B cell (primary cell): Measurements from ENCODE around the gene LOC101059915.

Source experiments
- ATAC-seq: fragments of 200-7000 bp; cut with Tn5 transposase; one replicate; pipeline ENCODE4 v1.10.0; 2021; ENCODE audit warnings: low read depth, mild to moderate bottlenecking, moderate number of reproducible peaks, moderate library complexity
- CTCF ChIA-PET: fragments of 350-600 bp; sonication (Branson Sonifier 250); formaldehyde crosslinking; loops from one replicate; lab custom pipeline; 2021; ENCODE audit warnings: antibody characterized with exemption, inconsistent platforms; lab: Charles Lee
- POLR2A ChIA-PET: fragments of 350-600 bp; sonication (Branson Sonifier 250); formaldehyde crosslinking; loops from one replicate; lab custom pipeline; 2021; ENCODE audit warnings: antibody characterized with exemption; lab: Charles Lee
- DNase-seq: peaks from one replicate; pipeline ENCODE4 v3.0.0; 2013
- H2AFZ ChIP-seq: 2 replicates; pipeline ENCODE4 v1.6.1; 2012; ENCODE audit warnings: mild to moderate bottlenecking, low read depth, low read length; ENCODE audit not compliant: insufficient read depth, poor library complexity, severe bottlenecking
- H3K27ac ChIP-seq, 2 donors: 1 replicate in 1 of 2; 2 replicates in 1 of 2; pipeline ENCODE4 v1.5.1; 2012 to 2013; ENCODE audit warnings: low read length in 2 of 2, mild to moderate bottlenecking in 2 of 2, moderate library complexity in 1 of 2
- H3K27me3 ChIP-seq, 4 experiments: fragments of 200-600 bp in 1 of 4; sonication (generic) in 1 of 4; replicated peaks in 1 of 4; 1 replicate in 2 of 4; 2 replicates in 2 of 4; pipeline versions ENCODE4 v1.6.1 to v1.7.0; 2013 to 2016; ENCODE audit warnings: low read length in 3 of 4, mild to moderate bottlenecking in 2 of 4, mixed read lengths in 1 of 4, moderate library complexity in 1 of 4; ENCODE audit not compliant: insufficient read depth in 4 of 4, control insufficient read depth in 3 of 4; ENCODE audit errors: control extremely low read depth in 1 of 4
- H3K36me3 ChIP-seq, 2 experiments: replicated peaks in 1 of 2; 1 replicate in 1 of 2; 2 replicates in 1 of 2; pipeline versions ENCODE4 v1.6.1 to v1.7.1; 2013; ENCODE audit warnings: low read length in 1 of 2; ENCODE audit not compliant: insufficient read depth in 2 of 2, control insufficient read depth in 1 of 2; ENCODE audit errors: control extremely low read depth in 1 of 2, extremely low read depth in 1 of 2
- H3K4me1 ChIP-seq, 2 donors: fragments of 200-600 bp in 1 of 2; sonication (generic) in 1 of 2; 1 replicate in 1 of 2; 2 replicates in 1 of 2; pipeline versions ENCODE4 v1.5.1 to v1.6.1; 2013 to 2017; ENCODE audit warnings: low read length in 2 of 2; ENCODE audit not compliant: control insufficient read depth in 2 of 2, insufficient read depth in 2 of 2
- H3K4me2 ChIP-seq: replicated peaks from 2 replicates; pipeline ENCODE3; 2012; ENCODE audit warnings: mild to moderate bottlenecking, low read depth, low read length; ENCODE audit not compliant: poor library complexity, severe bottlenecking
- H3K4me3 ChIP-seq, 5 experiments: fragments of 200-600 bp in 1 of 5; sonication (generic) in 1 of 5; 1 replicate in 3 of 5; 2 replicates in 2 of 5; pipeline versions ENCODE4 v1.5.1 to v1.7.0; 2011 to 2016; ENCODE audit warnings: low read length in 4 of 5, mild to moderate bottlenecking in 4 of 5, low read depth in 2 of 5, control low read depth in 1 of 5, moderate library complexity in 1 of 5; ENCODE audit not compliant: insufficient read depth in 1 of 5; ENCODE audit errors: control extremely low read depth in 1 of 5, extremely low read depth in 1 of 5
- H3K79me2 ChIP-seq: fragments of 200-600 bp; sonication (generic); one replicate; pipeline ENCODE4 v1.6.0; 2016; ENCODE audit warnings: low read length; ENCODE audit not compliant: control insufficient read depth, insufficient read depth
- H3K9ac ChIP-seq: fragments of 200-600 bp; sonication (generic); 2 replicates; pipeline ENCODE4 v1.6.1; 2017; ENCODE audit warnings: mild to moderate bottlenecking, low read length, moderate library complexity
- H3K9me3 ChIP-seq, 3 donors: one replicate each; pipeline versions ENCODE4 v1.6.1 to v1.7.1; 2013; ENCODE audit warnings: low read length in 2 of 3; ENCODE audit not compliant: control insufficient read depth in 2 of 3, insufficient read depth in 1 of 3; ENCODE audit errors: control extremely low read depth in 1 of 3
- H4K20me1 ChIP-seq: 2 replicates; pipeline ENCODE4 v1.6.0; 2012; ENCODE audit warnings: mild to moderate bottlenecking, low read length; ENCODE audit not compliant: insufficient read depth, control insufficient read depth, poor library complexity, severe bottlenecking
- H3K27ac Mint-ChIP-seq: one replicate; pipeline ENCODE4 v1.8.0; 2021; ENCODE audit warnings: mixed read lengths
- H3K27me3 Mint-ChIP-seq: one replicate; pipeline ENCODE4 v1.8.0; 2021; ENCODE audit warnings: mixed read lengths
- H3K4me1 Mint-ChIP-seq: one replicate; pipeline ENCODE4 v1.8.0; 2021; ENCODE audit warnings: mixed read lengths
- H3K4me3 Mint-ChIP-seq: one replicate; pipeline ENCODE4 v1.8.0; 2021; ENCODE audit warnings: mixed read lengths
- H3K9me3 Mint-ChIP-seq: one replicate; pipeline ENCODE4 v1.8.0; 2022; ENCODE audit warnings: mixed read lengths; ENCODE audit not compliant: insufficient read depth
- CTCF ChIP-seq: fragments of 200-600 bp; IDR thresholded peaks from one replicate; pipeline ENCODE4 v1.8.0; 2022; ENCODE audit warnings: antibody characterized with exemption, mild to moderate bottlenecking
- EZH2 ChIP-seq: IDR thresholded peaks from 2 replicates; pipeline ENCODE4 v1.6.1; 2012; ENCODE audit warnings: borderline replicate concordance, low read depth, mild to moderate bottlenecking, moderate library complexity, low read length; ENCODE audit not compliant: insufficient read depth, poor library complexity, severe bottlenecking
- WGBS: methylation state at CpG from one replicate; pipeline ENCODE4 v1.1.5; 2013; ENCODE audit warnings: missing lambda C conversion rate; ENCODE audit not compliant: insufficient coverage; 5-methylcytosine and 5-hydroxymethylcytosine counted together
- intact Hi-C: fragments of 100-400 bp; cut with micrococcal nuclease; formaldehyde crosslinking; loops from one replicate; pipeline ENCODE4 v1.10.0; 2022

The LOC101059915 gene

GRCh38 chrX:71623714-71624113 is 43.6 kb upstream of the LOC101059915 start:
- peak overlapping the region; percentile 58 for H3K4me3 Mint-ChIP-seq
- Histone ChIP-seq H3K79me2 (no peaks in the 10 kb centered on the region), H3K4me3 (no peak overlapping the region), H3K36me3 (no peaks in the 10 kb centered on the region), H3K9me3 (peaks cover 0 to 14% (median 0%) of the 10 kb centered on the region in 3 donors), H3K27me3 (no peaks in the 10 kb centered on the region), H2AFZ (no peak overlapping the region), H4K20me1 (no peaks in the 10 kb centered on the region), H3K4me2 (peak overlapping the region; percentile 37), H3K9ac (no peak overlapping the region), H3K27ac (peak overlapping the region; percentile 79 to 83), H3K4me1 (peaks cover 48 to 73% of the 10 kb centered on the region in 2 donors)
- ATAC-seq (no peak), DNase-seq (peak; percentile 25)
- no peaks in the 10 kb centered on the region for H3K9me3 Mint-ChIP-seq
- ChIA-PET CTCF (interaction anchor here (1.0 kb wide), 1 partner anchor 26 kb away, joined by 3 read pairs; no protein-coding TSS in a partner anchor), POLR2A (interaction anchor here (1.4 kb wide), 1 partner anchor 13 kb away, joined by 3 read pairs; no protein-coding TSS in a partner anchor)
- peak overlapping the region; percentile 89 for H3K27ac Mint-ChIP-seq
- intact Hi-C loops = no loop called here
- TF ChIP-seq EZH2 (no peak), CTCF (no peak)
- 100% methylated on average over 2 of the region's 3 CpGs for WGBS
- peaks cover 57% of the 10 kb centered on the region for H3K4me1 Mint-ChIP-seq
- H3K27me3 Mint-ChIP-seq = no peaks in the 10 kb centered on the region

DNA sequence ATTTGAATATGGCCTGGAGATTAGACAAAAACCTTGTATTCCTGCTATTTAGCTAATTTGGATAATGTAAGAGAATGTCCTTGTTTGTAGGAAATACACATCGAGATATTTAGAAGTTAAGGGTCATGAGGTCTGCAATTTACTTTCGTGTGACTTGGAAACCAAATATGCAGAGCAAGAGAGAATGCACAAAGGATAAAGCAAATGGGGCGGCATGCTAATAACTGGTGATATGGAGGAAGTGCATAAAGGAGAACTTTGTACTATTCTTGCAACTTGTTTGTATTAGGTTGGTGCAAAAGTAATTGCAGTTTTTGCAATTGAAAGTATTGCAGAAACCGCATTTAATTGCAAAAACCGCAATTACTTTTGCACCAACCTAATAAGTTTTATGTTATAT is 41.9 kb upstream of the LOC101059915 start:
- no peak for DNase-seq
- CTCF ChIA-PET = interaction anchor here (0.6 to 1.7 kb wide), 3 partner anchors 11 to 587 kb away, joined by 4 to 5 read pairs (median 4); no protein-coding TSS in a partner anchor

More for the DNA sequence above, 41.9 kb upstream of the LOC101059915 start:
- no peak overlapping the region for H3K9ac ChIP-seq
- Mint-ChIP-seq H3K4me3 (peak overlapping the region; percentile 21), H3K4me1 (peaks cover 54% of the 10 kb centered on the region), H3K27me3 (no peaks in the 10 kb centered on the region), H3K27ac (no peak overlapping the region), H3K9me3 (no peaks in the 10 kb centered on the region)
- no peak for ATAC-seq
- TF ChIP-seq EZH2 (no peak), CTCF (no peak)
- intact Hi-C loops = no loop called here
- no peaks in the 10 kb centered on the region for H3K36me3 ChIP-seq
- H3K9me3 ChIP-seq = peaks cover 0 to 6% (median 0%) of the 10 kb centered on the region in 3 donors
- no CpG with 5 or more reads among the region's 5 CpGs for WGBS
- H3K4me2 ChIP-seq = no peak overlapping the region
- no peak overlapping the region for H2AFZ ChIP-seq
- no peak overlapping the region for H3K27ac ChIP-seq
- H3K4me3 ChIP-seq = no peak overlapping the region
- POLR2A ChIA-PET = interaction anchor here (1.2 to 1.4 kb wide), 2 partner anchors 9 to 259 kb away, joined by 3 read pairs; partner anchors contain the start of gene TAF1
- H3K4me1 ChIP-seq = peaks cover 44 to 72% of the 10 kb centered on the region in 2 donors
- no peaks in the 10 kb centered on the region for H3K79me2 ChIP-seq
- no peaks in the 10 kb centered on the region for H4K20me1 ChIP-seq
- H3K27me3 ChIP-seq = no peaks in the 10 kb centered on the region
